Activated T-cell treated with anti-CD3 and anti-CD28 coated beads, Interleukin-2, amount 50 U/mL, for 1 hour (primary cell): Measurements from ENCODE around the gene SULT2B1.
"Not testable (repeated sequence)": the region's sequence is repeated elsewhere in the genome, so short reads cannot be mapped to it uniquely, and the experiment has no call there.

Source experiments
- DNase-seq: peaks from one replicate; pipeline ENCODE4 v3.0.0-alpha.2; 2020

The SULT2B1 gene

GRCh38 chr19:48624067-48624594 lies 72.2 kb downstream of the SULT2B1 start:
- DNase-seq: peak; percentile 93

GRCh38 chr19:48624791-48625723 lies 73.1 kb downstream of the SULT2B1 start:
- DNase-seq: no peak

- no peak for DNase-seq
These were observed 73.9 kb downstream of the SULT2B1 start for GRCh38 chr19:48625891-48626327.

- no peak for DNase-seq
These were observed 75.4 kb downstream of the SULT2B1 start for GRCh38 chr19:48627201-48627864.

- no peak for DNase-seq
These were observed 75.9 kb downstream of the SULT2B1 start for GRCh38 chr19:48627865-48628314.

GRCh38 chr19:48628486-48629296 lies 76.7 kb downstream of the SULT2B1 start:
- no peak for DNase-seq

GRCh38 chr19:48629297-48629598 lies 77.3 kb downstream of the SULT2B1 start:
- DNase-seq: no peak

GRCh38 chr19:48629599-48630295 lies 77.8 kb downstream of the SULT2B1 start:
- no peak for DNase-seq

GRCh38 chr19:48630296-48631063 lies 78.5 kb downstream of the SULT2B1 start:
- no peak for DNase-seq

GRCh38 chr19:48631225-48631624 lies 79.3 kb downstream of the SULT2B1 start:
- no peak for DNase-seq

GRCh38 chr19:48632286-48632685 lies 80.3 kb downstream of the SULT2B1 start:
- DNase-seq: not testable (repeated sequence)

GRCh38 chr19:48632692-48633147 lies 80.7 kb downstream of the SULT2B1 start:
- no peak for DNase-seq

- DNase-seq: no peak
These were observed 81.4 kb downstream of the SULT2B1 start for GRCh38 chr19:48633148-48634035.

GRCh38 chr19:48634036-48634342 lies 82.0 kb downstream of the SULT2B1 start:
- no peak for DNase-seq

GRCh38 chr19:48634424-48635262 lies 82.7 kb downstream of the SULT2B1 start:
- peak; percentile 92 for DNase-seq

- peak; percentile 80 for DNase-seq
These were observed 83.4 kb downstream of the SULT2B1 start for GRCh38 chr19:48635263-48635965.

GRCh38 chr19:48635966-48636858 lies 84.2 kb downstream of the SULT2B1 start:
- no peak for DNase-seq
